Liver (tissue), 3 donors: ENCODE results near the gene SHH.

Source experiments
- CTCF ChIP-seq: fragments of 150-350 bp; IDR thresholded peaks from 2 replicates; pipeline ENCODE4 v1.5.1; 2017; ENCODE audit warnings: improper control_type of control experiment, low read depth, low read length; ENCODE audit not compliant: missing input control
- GABPA ChIP-seq, 2 donors: IDR thresholded peaks in 1 of 2; conservative IDR thresholded peaks in 1 of 2; 2 replicates each; pipeline ENCODE4 v1.6.1; 2016; ENCODE audit warnings: antibody characterized with exemption in 2 of 2, mild to moderate bottlenecking in 1 of 2, moderate library complexity in 1 of 2
- JUND ChIP-seq, 2 donors: IDR thresholded peaks; 2 replicates each; pipeline ENCODE4 v1.6.1; 2016; ENCODE audit warnings: antibody characterized with exemption in 2 of 2
- RAD21 ChIP-seq, 2 donors: IDR thresholded peaks; 2 replicates each; pipeline ENCODE4 v1.6.1; 2016; ENCODE audit warnings: antibody characterized with exemption in 2 of 2, mild to moderate bottlenecking in 2 of 2
- REST ChIP-seq: IDR thresholded peaks from 2 replicates; pipeline ENCODE4 v1.6.1; 2016; ENCODE audit warnings: antibody characterized with exemption, mild to moderate bottlenecking
- TAF1 ChIP-seq: conservative IDR thresholded peaks from 2 replicates; pipeline ENCODE4 v1.6.1; 2016; ENCODE audit warnings: antibody characterized with exemption, mild to moderate bottlenecking
- donor health status: healthy.
- donor health status: healthy.

- TF ChIP-seq JUND (IDR thresholded peaks at IDR 0.05) = no peak
- no peak for TF ChIP-seq REST
- TF ChIP-seq CTCF = no peak
- no peak for TF ChIP-seq GABPA (IDR thresholded peaks at IDR 0.05 in 1 of 2, conservative IDR thresholded peaks at IDR 0.05 in 1 of 2)
- TF ChIP-seq TAF1 = no peak
- no peak for TF ChIP-seq RAD21 (IDR thresholded peaks at IDR 0.05)
Measured at GRCh38 chr7:155797262-155798250, 14.7 kb downstream of the SHH start.
